GM12878 (cell line): ENCODE results near the gene GTF2H1. TPM values are rescaled to one million over a fixed set of nuclear protein-coding genes. Genes with fewer than 3 reads are reported as not detected.
A peak's percentile ranks its signal among the peaks of the same experiment; 100 is the strongest.

ENCODE experiments used
- ATF2 ChIP-seq: IDR thresholded peaks from 2 replicates; pipeline ENCODE4 v1.6.1; 2012; ENCODE audit warnings: low read length, inconsistent platforms
- ATF7 ChIP-seq: fragments of 450-650 bp; IDR thresholded peaks from 2 replicates; pipeline ENCODE4 v1.6.1; 2016; ENCODE audit warnings: low read depth, mild to moderate bottlenecking
- BCL3 ChIP-seq: IDR thresholded peaks from 2 replicates; pipeline ENCODE4 v1.6.1; 2011; ENCODE audit warnings: borderline replicate concordance, low read depth, mild to moderate bottlenecking, moderate library complexity, low read length; ENCODE audit not compliant: insufficient read depth, poor library complexity, severe bottlenecking
- CREM ChIP-seq: IDR thresholded peaks from 2 replicates; pipeline ENCODE4 v1.6.1; 2014; ENCODE audit warnings: antibody characterized with exemption, low read depth
- ESRRA ChIP-seq: IDR thresholded peaks from 2 replicates; pipeline ENCODE4 v1.6.1; 2012; ENCODE audit warnings: mild to moderate bottlenecking, low read length, improper control_type of control experiment
- ETV6 ChIP-seq, 2 experiments: fragments of 450-650 bp in 1 of 2; IDR thresholded peaks in 1 of 2; conservative IDR thresholded peaks in 1 of 2; 2 replicates each; pipeline ENCODE4 v1.6.1; 2014; ENCODE audit warnings: antibody characterized with exemption in 1 of 2, borderline replicate concordance in 1 of 2, low read depth in 1 of 2, mild to moderate bottlenecking in 1 of 2, moderate library complexity in 1 of 2
- IKZF1 ChIP-seq: fragments of 450-650 bp; conservative IDR thresholded peaks from 2 replicates; pipeline ENCODE4 v1.6.1; 2017; ENCODE audit warnings: antibody characterized with exemption, mild to moderate bottlenecking
- MEF2A ChIP-seq: IDR thresholded peaks from 2 replicates; pipeline ENCODE4 v1.6.1; 2011; ENCODE audit warnings: low read depth, mild to moderate bottlenecking, low read length, moderate library complexity; ENCODE audit not compliant: insufficient read depth
- MTA2 ChIP-seq: fragments of 450-650 bp; IDR thresholded peaks from 2 replicates; pipeline ENCODE4 v1.6.1; 2016; ENCODE audit warnings: low read depth, mild to moderate bottlenecking, moderate library complexity
- MTA3 ChIP-seq: IDR thresholded peaks from 2 replicates; pipeline ENCODE4 v1.6.1; 2012; ENCODE audit warnings: low read length, inconsistent platforms, borderline replicate concordance
- NBN ChIP-seq: fragments of 450-650 bp; IDR thresholded peaks from 2 replicates; pipeline ENCODE4 v1.6.1; 2016
- PML ChIP-seq: IDR thresholded peaks from 2 replicates; pipeline ENCODE4 v1.6.1; 2012; ENCODE audit warnings: low read length, inconsistent platforms
- POLR2AphosphoS5 ChIP-seq: IDR thresholded peaks from 2 replicates; pipeline ENCODE4 v1.6.1; 2011; ENCODE audit warnings: mild to moderate bottlenecking, low read length, inconsistent platforms
- SMAD5 ChIP-seq: IDR thresholded peaks from 2 replicates; pipeline ENCODE4 v1.6.1; 2016; ENCODE audit warnings: antibody characterized with exemption, low read depth
- STAT3 ChIP-seq: IDR thresholded peaks from 2 replicates; pipeline ENCODE4 v1.6.1; 2011; ENCODE audit warnings: low read depth, low read length, improper control_type of control experiment
- TAF1 ChIP-seq: IDR thresholded peaks from 2 replicates; pipeline ENCODE4 v1.6.1; 2011; ENCODE audit warnings: mild to moderate bottlenecking, low read depth, low read length, borderline replicate concordance
- ZNF687 ChIP-seq: fragments of 450-650 bp; IDR thresholded peaks from 2 replicates; pipeline ENCODE4 v1.6.1; 2017; ENCODE audit warnings: mild to moderate bottlenecking, moderate library complexity
- polyA plus RNA-seq, 11 experiments: library from polyadenylated mRNA; depleted of rRNA in 4 of 11; unstranded in 6 of 11; stranded (reverse) in 5 of 11; fragments of >200 nt; fragmentation: Nextera tagmentation in 4 of 11; fragmentation: Illumina TruSeq in 1 of 11; extraction: Ambion mirVana in 4 of 11; extraction: Trizol in 1 of 11; gene quantifications; 1 replicate in 1 of 11; 2 replicates in 10 of 11; pipeline versions ENCODE4 v1.2.1 to v1.2.3, GENCODE V29; 2011 to 2016; ENCODE audit warnings: inconsistent platforms in 2 of 11, missing spikeins in 2 of 11, low read depth in 1 of 11
- total RNA-seq, 4 experiments: library from RNA; depleted of rRNA in 3 of 4; stranded (reverse); fragments of >200 nt in 3 of 4; fragmentation: Illumina TruSeq in 1 of 4; extraction: Trizol in 1 of 4; gene quantifications; 2 replicates each; pipeline versions ENCODE4 v1.2.1 to v1.2.3, GENCODE V29; 2013 to 2021
- TF ChIP-seq, protein P1 (sequence below): fragments of 450-650 bp; IDR thresholded peaks from 2 replicates; pipeline ENCODE4 v1.6.1; 2018; ENCODE audit warnings: mild to moderate bottlenecking, low read depth, moderate library complexity; ENCODE audit not compliant: partially characterized antibody
- TF ChIP-seq, protein P2 (sequence below): IDR thresholded peaks from 2 replicates; pipeline ENCODE4 v1.6.1; 2012; ENCODE audit warnings: low read depth, low read length, improper control_type of control experiment

GTF2H1 gene
- total and polyA plus RNA-seq, 10 of the 15 experiments (the other 5 are each of a cell fraction or from before 2014, with no cell fraction given) = 36.7 to 68.8 (median 46.6) TPM

DNA sequence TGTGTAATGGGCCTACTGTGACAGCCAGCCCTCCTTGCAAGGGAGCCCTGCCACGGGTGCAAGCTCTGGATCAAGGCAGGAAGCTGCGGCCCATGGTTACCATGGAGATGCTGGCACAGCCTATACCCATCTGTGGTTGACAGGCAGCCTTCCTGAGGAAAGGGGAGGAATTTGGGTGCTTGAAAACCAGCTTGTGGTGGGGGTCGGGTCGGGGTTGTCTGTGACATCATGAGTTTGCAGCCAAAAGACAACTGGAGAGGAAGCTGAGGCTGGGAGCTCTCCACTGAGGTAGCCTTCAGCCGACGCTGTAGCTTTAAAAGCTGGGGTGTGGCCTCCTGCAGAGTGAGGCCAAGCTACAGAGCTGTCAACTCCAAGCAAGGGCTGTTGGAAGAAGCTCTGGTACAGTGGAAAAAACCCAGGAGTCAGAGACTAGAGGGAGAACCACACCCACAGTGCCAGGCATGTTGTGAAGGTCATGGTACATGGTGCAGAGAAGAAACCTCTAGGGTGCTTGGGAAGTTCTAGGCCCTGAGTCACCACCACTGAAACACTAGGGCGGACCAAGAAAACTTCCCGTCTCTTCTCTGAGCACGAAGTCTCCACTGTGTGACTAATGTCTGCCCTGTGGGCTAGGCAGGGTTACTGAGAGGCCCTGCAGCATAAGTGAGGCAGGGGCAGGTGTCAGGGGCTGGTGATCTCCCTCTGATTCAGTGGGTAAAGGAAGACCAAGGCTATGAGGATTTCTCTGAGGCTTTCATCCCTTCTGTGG lies 61.2 kb downstream of the GTF2H1 start (continued):
- TF ChIP-seq, protein P1, sequence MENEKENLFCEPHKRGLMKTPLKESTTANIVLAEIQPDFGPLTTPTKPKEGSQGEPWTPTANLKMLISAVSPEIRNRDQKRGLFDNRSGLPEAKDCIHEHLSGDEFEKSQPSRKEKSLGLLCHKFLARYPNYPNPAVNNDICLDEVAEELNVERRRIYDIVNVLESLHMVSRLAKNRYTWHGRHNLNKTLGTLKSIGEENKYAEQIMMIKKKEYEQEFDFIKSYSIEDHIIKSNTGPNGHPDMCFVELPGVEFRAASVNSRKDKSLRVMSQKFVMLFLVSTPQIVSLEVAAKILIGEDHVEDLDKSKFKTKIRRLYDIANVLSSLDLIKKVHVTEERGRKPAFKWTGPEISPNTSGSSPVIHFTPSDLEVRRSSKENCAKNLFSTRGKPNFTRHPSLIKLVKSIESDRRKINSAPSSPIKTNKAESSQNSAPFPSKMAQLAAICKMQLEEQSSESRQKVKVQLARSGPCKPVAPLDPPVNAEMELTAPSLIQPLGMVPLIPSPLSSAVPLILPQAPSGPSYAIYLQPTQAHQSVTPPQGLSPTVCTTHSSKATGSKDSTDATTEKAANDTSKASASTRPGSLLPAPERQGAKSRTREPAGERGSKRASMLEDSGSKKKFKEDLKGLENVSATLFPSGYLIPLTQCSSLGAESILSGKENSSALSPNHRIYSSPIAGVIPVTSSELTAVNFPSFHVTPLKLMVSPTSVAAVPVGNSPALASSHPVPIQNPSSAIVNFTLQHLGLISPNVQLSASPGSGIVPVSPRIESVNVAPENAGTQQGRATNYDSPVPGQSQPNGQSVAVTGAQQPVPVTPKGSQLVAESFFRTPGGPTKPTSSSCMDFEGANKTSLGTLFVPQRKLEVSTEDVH = no peak
- TF ChIP-seq ESRRA = no peak
- no peak for TF ChIP-seq POLR2AphosphoS5
- TF ChIP-seq TAF1 = no peak
- peak in 1 of 2 experiments; percentile 73; a peak in 2 of 4 replicates for TF ChIP-seq ETV6 (conservative IDR thresholded peaks at IDR 0.05 in 1 of 2, IDR thresholded peaks at IDR 0.05 in 1 of 2; ENCODE audit: borderline replicate concordance in 1 of 2, low read depth in 1 of 2)
- TF ChIP-seq SMAD5 = no peak
- no peak for TF ChIP-seq MTA2
- peak; percentile 87 for TF ChIP-seq ZNF687
- TF ChIP-seq NBN = no peak
- TF ChIP-seq CREM = peak; percentile 38; the same call in 1 of the 2 replicates
- peak; percentile 94 for TF ChIP-seq MEF2A
- TF ChIP-seq STAT3 = no peak
- peak; percentile 77 for TF ChIP-seq ATF7
- TF ChIP-seq MTA3 = peak; percentile 85; the same call in 1 of the 2 replicates
- peak; percentile 82; the same call in 1 of the 2 replicates for TF ChIP-seq PML
- TF ChIP-seq IKZF1 = peak; percentile 67
- peak; percentile 81; the same call in 1 of the 2 replicates for TF ChIP-seq ATF2
- TF ChIP-seq BCL3 = no peak
- TF ChIP-seq, protein P2, sequence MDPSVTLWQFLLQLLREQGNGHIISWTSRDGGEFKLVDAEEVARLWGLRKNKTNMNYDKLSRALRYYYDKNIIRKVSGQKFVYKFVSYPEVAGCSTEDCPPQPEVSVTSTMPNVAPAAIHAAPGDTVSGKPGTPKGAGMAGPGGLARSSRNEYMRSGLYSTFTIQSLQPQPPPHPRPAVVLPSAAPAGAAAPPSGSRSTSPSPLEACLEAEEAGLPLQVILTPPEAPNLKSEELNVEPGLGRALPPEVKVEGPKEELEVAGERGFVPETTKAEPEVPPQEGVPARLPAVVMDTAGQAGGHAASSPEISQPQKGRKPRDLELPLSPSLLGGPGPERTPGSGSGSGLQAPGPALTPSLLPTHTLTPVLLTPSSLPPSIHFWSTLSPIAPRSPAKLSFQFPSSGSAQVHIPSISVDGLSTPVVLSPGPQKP = no peak
